Measurements from ENCODE around the gene LPXN. TPM values are rescaled to one million over a fixed set of nuclear protein-coding genes. Genes with fewer than 3 reads are reported as not detected.

The LPXN gene
- total RNA-seq, 1 donor from 2014 or later, result 3.8 TPM

DNA sequence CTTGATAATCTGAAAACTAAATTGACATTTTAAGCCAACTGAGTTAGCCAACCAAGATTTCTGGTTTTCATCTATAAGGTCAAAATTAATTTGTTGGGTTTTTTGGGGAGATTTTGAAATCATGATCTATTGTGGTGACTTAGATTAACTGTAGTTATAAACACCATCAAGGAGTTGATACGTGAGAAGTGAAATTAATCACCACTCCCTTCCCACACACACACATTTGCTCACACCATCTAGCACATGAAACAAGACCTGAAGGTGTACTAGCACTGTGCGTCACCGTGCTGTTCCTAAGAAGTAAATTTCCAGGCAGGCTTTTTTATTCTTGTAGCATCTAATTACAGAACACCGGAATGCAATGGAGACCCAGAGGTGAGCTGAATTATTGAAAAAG is 69.8 kb downstream of the LPXN start:
- no peak for TF ChIP-seq CTCF (IDR thresholded peaks at IDR 0.05; ENCODE audit: partially characterized antibody, unreplicated experiment)
- Mint-ChIP-seq H3K4me1 (ENCODE audit: low read depth, unreplicated experiment) (no peaks in the 10 kb centered on the region), H3K27ac (ENCODE audit: unreplicated experiment) (no peak overlapping the region), H3K36me3 (ENCODE audit: unreplicated experiment) (no peaks in the 10 kb centered on the region), H3K9me3 (ENCODE audit: unreplicated experiment) (no peaks in the 10 kb centered on the region), H3K4me3 (ENCODE audit: unreplicated experiment) (no peak overlapping the region), H3K27me3 (ENCODE audit: unreplicated experiment) (peaks cover 2% of the 10 kb centered on the region)
- no peak for DNase-seq

DNA sequence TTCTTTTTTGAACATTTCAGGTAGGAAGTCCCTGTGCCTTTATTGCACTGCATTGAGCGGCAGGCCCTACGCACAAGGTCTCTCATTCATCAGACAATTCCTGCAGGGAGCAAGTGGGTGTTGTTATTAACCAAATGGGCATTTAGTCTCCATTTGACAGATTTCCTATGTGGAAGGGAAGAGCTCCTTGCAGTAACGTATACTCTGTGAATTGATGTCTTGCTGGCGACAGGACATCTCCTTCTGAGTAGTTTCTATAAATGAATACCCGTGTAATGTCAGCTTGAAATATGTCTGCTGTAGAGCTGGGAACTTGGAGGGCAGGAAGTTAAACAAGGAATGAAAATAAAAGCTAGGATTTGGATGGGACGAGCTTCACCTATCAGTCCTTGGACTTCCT is 71.4 kb downstream of the LPXN start:
- DNase-seq, result no peak
- Mint-ChIP-seq H3K36me3 (ENCODE audit: unreplicated experiment) (no peaks in the 10 kb centered on the region), H3K27me3 (ENCODE audit: unreplicated experiment) (peaks cover under 1% of the 10 kb centered on the region), H3K27ac (ENCODE audit: unreplicated experiment) (no peak overlapping the region), H3K9me3 (ENCODE audit: unreplicated experiment) (no peaks in the 10 kb centered on the region), H3K4me1 (ENCODE audit: low read depth, unreplicated experiment) (no peaks in the 10 kb centered on the region), H3K4me3 (ENCODE audit: unreplicated experiment) (no peak overlapping the region)
- TF ChIP-seq CTCF (IDR thresholded peaks at IDR 0.05; ENCODE audit: partially characterized antibody, unreplicated experiment), result no peak

- Mint-ChIP-seq H3K27ac (ENCODE audit: unreplicated experiment) (no peak overlapping the region), H3K36me3 (ENCODE audit: unreplicated experiment) (no peaks in the 10 kb centered on the region), H3K9me3 (ENCODE audit: unreplicated experiment) (no peaks in the 10 kb centered on the region), H3K27me3 (ENCODE audit: unreplicated experiment) (no peaks in the 10 kb centered on the region), H3K4me3 (ENCODE audit: unreplicated experiment) (no peak overlapping the region), H3K4me1 (ENCODE audit: low read depth, unreplicated experiment) (no peaks in the 10 kb centered on the region)
- TF ChIP-seq CTCF (IDR thresholded peaks at IDR 0.05; ENCODE audit: partially characterized antibody, unreplicated experiment), result no peak
- DNase-seq, result no peak
These were observed 72.2 kb downstream of the LPXN start for GRCh38 chr11:58503361-58503856.

GRCh38 chr11:58502004-58502403 is 73.7 kb downstream of the LPXN start:
- H3K27me3 Mint-ChIP-seq (ENCODE audit: unreplicated experiment), result no peaks in the 10 kb centered on the region
- no peak overlapping the region for H3K4me3 Mint-ChIP-seq (ENCODE audit: unreplicated experiment)
- H3K9me3 Mint-ChIP-seq (ENCODE audit: unreplicated experiment), result no peaks in the 10 kb centered on the region
- no peak for DNase-seq
- H3K27ac Mint-ChIP-seq (ENCODE audit: unreplicated experiment), result no peak overlapping the region
- TF ChIP-seq CTCF (IDR thresholded peaks at IDR 0.05; ENCODE audit: partially characterized antibody, unreplicated experiment), result no peak
- H3K36me3 Mint-ChIP-seq (ENCODE audit: unreplicated experiment), result no peaks in the 10 kb centered on the region
- H3K4me1 Mint-ChIP-seq (ENCODE audit: low read depth, unreplicated experiment), result no peaks in the 10 kb centered on the region

- no peak for TF ChIP-seq CTCF (IDR thresholded peaks at IDR 0.05; ENCODE audit: partially characterized antibody, unreplicated experiment)
- H3K4me3 Mint-ChIP-seq (ENCODE audit: unreplicated experiment), result no peak overlapping the region
- no peaks in the 10 kb centered on the region for H3K27me3 Mint-ChIP-seq (ENCODE audit: unreplicated experiment)
- no peaks in the 10 kb centered on the region for H3K36me3 Mint-ChIP-seq (ENCODE audit: unreplicated experiment)
- no peak for DNase-seq
- H3K27ac Mint-ChIP-seq (ENCODE audit: unreplicated experiment), result no peak overlapping the region
- H3K9me3 Mint-ChIP-seq (ENCODE audit: unreplicated experiment), result no peaks in the 10 kb centered on the region
- H3K4me1 Mint-ChIP-seq (ENCODE audit: low read depth, unreplicated experiment), result no peaks in the 10 kb centered on the region
These were observed 77.2 kb downstream of the LPXN start for GRCh38 chr11:58498464-58498863.

Data from glutamatergic neuron (in vitro differentiated cells).